K562 (cell line): ENCODE results near the gene TRPV6. TPM values are rescaled to one million over a fixed set of nuclear protein-coding genes. Genes with fewer than 3 reads are reported as not detected.

ENCODE experiments used
- ATAC-seq: fragments of 200-7000 bp; cut with Tn5 transposase; 3 replicates; pipeline ENCODE4 v1.9.1; 2020; ENCODE audit warnings: moderate library complexity
- BruUV-seq: library from RNA; stranded (reverse); fragments of 400-500 nt; replicated peaks from 2 replicates; lab custom pipeline; 2021; lab: Mats Ljungman, UMichigan
- CTCF ChIA-PET: fragments of 300-600 bp; formaldehyde crosslinking; extraction: SDS; loops from one replicate; lab custom pipeline; 2021; ENCODE audit warnings: low intra/inter-chr PET ratio; lab: Yijun Ruan, JAX
- POLR2A ChIA-PET: fragments of 300-600, 350-650 bp; sonication (Branson Sonifier 250); formaldehyde crosslinking; extraction: SDS; loops from one replicate; lab custom pipeline; 2021; ENCODE audit warnings: antibody characterized with exemption, inconsistent platforms; lab: Yijun Ruan, JAX
- DNase-seq, 4 experiments: peaks; one replicate each; pipeline versions ENCODE4 v3.0.0 to v3.0.0-alpha.2; 2011 to 2018; ENCODE audit warnings: low spot score in 3 of 4, mixed read lengths in 3 of 4; ENCODE audit errors: extremely low read depth in 1 of 4
- FAIRE-seq: peaks from 2 replicates; lab custom pipeline; 2011; peaks lifted over from hg19 to GRCh38; lab: Jason Lieb, UNC
- H2AFZ ChIP-seq: 2 replicates; pipeline ENCODE4 v1.6.0; 2011; ENCODE audit warnings: low read depth, low read length, control low read depth, inconsistent platforms
- H3K27ac ChIP-seq: fragments of 200-600 bp; 3 replicates; pipeline ENCODE4 v1.8.0; 2011; ENCODE audit warnings: low read depth, mild to moderate bottlenecking, control low read depth, inconsistent platforms, low read length, moderate library complexity, mixed read lengths; ENCODE audit errors: extremely low read depth
- H3K27me3 ChIP-seq, 2 experiments: fragments of 300-600 bp in 1 of 2; 2 replicates in 1 of 2; 3 replicates in 1 of 2; pipeline versions ENCODE4 v1.6.0 to v1.8.0; 2011; ENCODE audit warnings: inconsistent platforms in 2 of 2, low read length in 2 of 2, mild to moderate bottlenecking in 1 of 2, mixed read lengths in 1 of 2, moderate library complexity in 1 of 2; ENCODE audit not compliant: control insufficient read depth in 2 of 2, insufficient read depth in 2 of 2
- H3K36me3 ChIP-seq: fragments of 300-600 bp; 3 replicates; pipeline ENCODE4 v1.8.0; 2011; ENCODE audit warnings: mild to moderate bottlenecking, low read length, inconsistent platforms; ENCODE audit not compliant: control insufficient read depth, insufficient read depth
- H3K4me1 ChIP-seq, 2 experiments: fragments of 200-600 bp in 1 of 2; replicated peaks in 1 of 2; 2 replicates in 1 of 2; 3 replicates in 1 of 2; pipeline versions ENCODE4 v1.5.1 to v1.8.0; 2011; ENCODE audit warnings: inconsistent platforms in 2 of 2, low read length in 2 of 2, mild to moderate bottlenecking in 1 of 2, mixed read lengths in 1 of 2, moderate library complexity in 1 of 2; ENCODE audit not compliant: control insufficient read depth in 2 of 2, insufficient read depth in 2 of 2
- H3K4me2 ChIP-seq: 2 replicates; pipeline ENCODE4 v1.6.1; 2011; ENCODE audit warnings: low read length, control low read depth, inconsistent platforms, mixed read lengths; ENCODE audit not compliant: insufficient read depth
- H3K4me3 ChIP-seq: fragments of 200-600 bp; sonication (generic), shearing (Covaris generic); 2 replicates; pipeline ENCODE4 v1.5.1; 2016; ENCODE audit warnings: control low read depth, inconsistent platforms
- H3K79me2 ChIP-seq: fragments of 200-600 bp; 3 replicates; pipeline ENCODE4 v1.8.0; 2011; ENCODE audit warnings: low read length, inconsistent platforms; ENCODE audit not compliant: control insufficient read depth, insufficient read depth
- H3K9ac ChIP-seq, 2 experiments: 2 replicates each; pipeline versions ENCODE4 v1.6.0 to v1.6.1; 2011; ENCODE audit warnings: low read depth in 2 of 2, low read length in 2 of 2, control low read depth in 1 of 2, inconsistent platforms in 1 of 2, mild to moderate bottlenecking in 1 of 2, mixed read lengths in 1 of 2; ENCODE audit not compliant: insufficient read depth in 1 of 2
- H3K9me1 ChIP-seq: one replicate; pipeline ENCODE4 v1.6.0; 2011; ENCODE audit warnings: inconsistent platforms, mild to moderate bottlenecking, low read length, moderate library complexity; ENCODE audit not compliant: control insufficient read depth, insufficient read depth
- H3K9me3 ChIP-seq: replicated peaks from 2 replicates; pipeline ENCODE4 v1.5.1; 2011; ENCODE audit warnings: low read depth, low read length, inconsistent platforms; ENCODE audit not compliant: control insufficient read depth, insufficient read depth
- H4K20me1 ChIP-seq: replicated peaks from 2 replicates; pipeline ENCODE4 v1.6.1; 2011; ENCODE audit warnings: low read length, inconsistent platforms, mixed read lengths; ENCODE audit not compliant: control insufficient read depth, insufficient read depth
- ATF2 ChIP-seq: sonication (generic); formaldehyde crosslinking; IDR thresholded peaks from 2 replicates; pipeline ENCODE4 v1.8.1; 2022; ENCODE audit warnings: missing genetic modification reagents
- BDP1 ChIP-seq: IDR thresholded peaks from 3 replicates; pipeline ENCODE4 v1.6.1; 2011; ENCODE audit not compliant: insufficient read length, insufficient read depth
- C11orf30 ChIP-seq: fragments of 450-650 bp; IDR thresholded peaks from 2 replicates; pipeline ENCODE4 v1.6.1; 2016; ENCODE audit warnings: low read depth, mild to moderate bottlenecking
- CHCHD3 ChIP-seq: fragments of 250-450 bp; sonication (Bioruptor Pico); IDR thresholded peaks from 2 replicates; pipeline ENCODE4 v2.1.2; 2022; ENCODE audit warnings: mild to moderate bottlenecking
- KLF1 ChIP-seq: fragments of 450-650 bp; IDR thresholded peaks from 2 replicates; pipeline ENCODE4 v1.6.1; 2016; ENCODE audit warnings: missing genetic modification characterization, missing compliant biosample characterization
- MAFG ChIP-seq: fragments of 450-650 bp; conservative IDR thresholded peaks from 2 replicates; pipeline ENCODE4 v1.6.1; 2016; ENCODE audit warnings: missing genetic modification characterization, missing compliant biosample characterization
- MYC ChIP-seq, 2 experiments: fragments of 250-450 bp in 1 of 2; sonication (Bioruptor Pico) in 1 of 2; IDR thresholded peaks; 2 replicates each; pipeline versions ENCODE4 v1.5.1 to v1.6.1; 2012 to 2021; ENCODE audit warnings: low read depth in 2 of 2, borderline replicate concordance in 1 of 2, improper control_type of control experiment in 1 of 2, low read length in 1 of 2, mild to moderate bottlenecking in 1 of 2, moderate library complexity in 1 of 2
- RB1 ChIP-seq: fragments of 450-650 bp; IDR thresholded peaks from 2 replicates; pipeline ENCODE4 v1.6.1; 2017; ENCODE audit warnings: low read depth, mild to moderate bottlenecking
- ZFP30 ChIP-seq: fragments of 250-450 bp; sonication (Bioruptor Pico); IDR thresholded peaks from 2 replicates; pipeline ENCODE4 v1.8.0; 2022; ENCODE audit warnings: moderate library complexity, mild to moderate bottlenecking, inconsistent platforms, borderline replicate concordance
- ZFP36 ChIP-seq: fragments of 150-350 bp; IDR thresholded peaks from 2 replicates; pipeline ENCODE4 v1.6.1; 2018; ENCODE audit warnings: low read length, low read depth; ENCODE audit not compliant: partially characterized antibody
- ZNF253 ChIP-seq: fragments of 250-450 bp; sonication (Bioruptor Pico); conservative IDR thresholded peaks from 2 replicates; pipeline ENCODE4 v1.6.1; 2021; ENCODE audit warnings: mild to moderate bottlenecking
- ZNF589 ChIP-seq: fragments of 200-800 bp; sonication (Bioruptor generic); IDR thresholded peaks from 2 replicates; pipeline ENCODE4 v1.6.1; 2016; ENCODE audit warnings: low read depth, missing genetic modification characterization, missing compliant biosample characterization
- WGBS: fragments of 100-300 bp; shearing (Covaris generic); methylation state at CpG from one replicate; pipeline ENCODE4 v1.1.6; 2016; ENCODE audit warnings: low coverage, mixed read lengths; ENCODE audit not compliant: insufficient coverage; ENCODE audit errors: missing lambda C conversion rate; 5-methylcytosine and 5-hydroxymethylcytosine counted together
- in situ Hi-C: fragments of 300-500 bp; cut with MboI; formaldehyde crosslinking; loops from 4 replicates; pipeline ENCODE4 v1.15.0; 2018; ENCODE audit warnings: inconsistent platforms, mixed read lengths
- intact Hi-C: fragments of 100-400 bp; cut with micrococcal nuclease; formaldehyde crosslinking; loops from 2 replicates; pipeline ENCODE4 v1.14.2; 2022
- polyA plus RNA-seq, 8 experiments: library from polyadenylated mRNA; depleted of rRNA in 4 of 8; stranded (reverse) in 5 of 8; unstranded in 3 of 8; fragments of >200 nt; fragmentation: Nextera tagmentation in 2 of 8; fragmentation: Illumina TruSeq in 1 of 8; extraction: Ambion mirVana in 2 of 8; extraction: Trizol in 1 of 8; gene quantifications; 2 replicates each; pipeline versions ENCODE4 v1.2.1 to v1.2.3, GENCODE V29; 2011 to 2014; ENCODE audit warnings: inconsistent platforms in 1 of 8, missing spikeins in 1 of 8
- total RNA-seq, 7 experiments: library from RNA; depleted of rRNA in 6 of 7; stranded (reverse); fragments of >200 nt in 6 of 7; fragmentation: Illumina TruSeq in 2 of 7; extraction: Trizol in 2 of 7; gene quantifications; 2 replicates each; pipeline versions ENCODE4 v1.2.1 to v1.2.3, GENCODE V29; 2011 to 2021; ENCODE audit warnings: low replicate concordance in 1 of 7

The TRPV6 gene
- total and polyA plus RNA-seq, 9 of the 15 experiments (the other 6 are each of a cell fraction or from before 2014, with no cell fraction given), result 0.04 to 0.36 (median 0.11) TPM

GRCh38 chr7:142906643-142907042 lies 21.1 kb upstream of the TRPV6 start:
- no peaks in the 10 kb centered on the region for H3K79me2 ChIP-seq
- intact Hi-C loops, result no loop called here
- 0 out of 2 replicates have a peak, but pooled peaks cover 3% of the 10 kb centered on the region for H3K9me3 ChIP-seq
- TF ChIP-seq C11orf30 (peak; percentile 20; the same call in 1 of the 2 replicates), CHCHD3 (CRISPR knock-in tag) (no peak), MAFG (tag) (0 out of 2 replicates have a peak, but pooled peaks have one; percentile 8), KLF1 (tag) (no peak)
- TF ChIP-seq, all 486 proteins: peak for 2
- in situ Hi-C loops, result no loop called here
- H3K36me3 ChIP-seq, result no peaks in the 10 kb centered on the region
- H3K27ac ChIP-seq, result no peak overlapping the region
- no peaks in the 10 kb centered on the region for H3K9me1 ChIP-seq
- H3K9ac ChIP-seq, result no peak overlapping the region
- no peak overlapping the region for H3K4me2 ChIP-seq
- no peak overlapping the region for H3K4me3 ChIP-seq
- no peak overlapping the region for H2AFZ ChIP-seq
- H3K27me3 ChIP-seq, result peaks cover 2 to 22% of the 10 kb centered on the region in 2 experiments; a peak in 3 of 5 replicates
- POLR2A ChIA-PET, result no interaction called here
- DNase-seq (no peak), ATAC-seq (no peak), FAIRE-seq (no peak)
- BruUV-seq, result no TSS peak
- CTCF ChIA-PET, result no interaction called here
- WGBS, result 0% methylated on average over 2 of the region's 2 CpGs
- H3K4me1 ChIP-seq, result peaks cover 4 to 5% of the 10 kb centered on the region in 2 experiments; a peak in 3 of 5 replicates
- H4K20me1 ChIP-seq, result no peaks in the 10 kb centered on the region

- H3K4me2 ChIP-seq, result no peak overlapping the region
- no peak overlapping the region for H3K9ac ChIP-seq
- H3K27me3 ChIP-seq, result peaks cover 2 to 22% of the 10 kb centered on the region in 2 experiments; a peak in 3 of 5 replicates
- DNase-seq (no peak), FAIRE-seq (no peak), ATAC-seq (no peak)
- TF ChIP-seq ZNF589 (CRISPR knock-in tag), result no peak
- TF ChIP-seq BDP1, result no peak
- no peak for TF ChIP-seq RB1
- no peak for TF ChIP-seq MYC (IDR thresholded peaks at IDR 0.05; ENCODE audit: low read depth, low read length)
- no peak for TF ChIP-seq MYC (CRISPR knock-in tag; IDR thresholded peaks at IDR 0.05; ENCODE audit: borderline replicate concordance, low read depth)
- no peak for TF ChIP-seq ATF2
- peak; percentile 45 for TF ChIP-seq ZFP36
- no peak for TF ChIP-seq ZNF253 (CRISPR knock-in tag)
- TF ChIP-seq ZFP30 (CRISPR knock-in tag), result no peak
- intact Hi-C loops, result no loop called here
- in situ Hi-C loops, result no loop called here
- no peaks in the 10 kb centered on the region for H3K79me2 ChIP-seq
- no peaks in the 10 kb centered on the region for H4K20me1 ChIP-seq
- H3K27ac ChIP-seq, result no peak overlapping the region
- BruUV-seq, result no TSS peak
- 0 out of 2 replicates have a peak, but pooled peaks cover 3% of the 10 kb centered on the region for H3K9me3 ChIP-seq
- H3K36me3 ChIP-seq, result no peaks in the 10 kb centered on the region
- no peaks in the 10 kb centered on the region for H3K9me1 ChIP-seq
- peaks cover 4 to 5% of the 10 kb centered on the region in 2 experiments; a peak in 3 of 5 replicates for H3K4me1 ChIP-seq
- no peak overlapping the region for H3K4me3 ChIP-seq
- no peak overlapping the region for H2AFZ ChIP-seq
- ChIA-PET CTCF (no interaction called here), POLR2A (no interaction called here)
- WGBS, result 0% methylated on average over 2 of the region's 2 CpGs
Measured at GRCh38 chr7:142905759-142906158, 20.2 kb upstream of the TRPV6 start.
